CD4-positive, alpha-beta T cell treated with Interleukin-15 for 1 hour (primary cell): ENCODE data around the gene ATP10A.
"Not testable (repeated sequence)": the region's sequence is repeated elsewhere in the genome, so short reads cannot be mapped to it uniquely, and the experiment has no call there.

ENCODE experiments used
- DNase-seq: peaks from one replicate; pipeline ENCODE4 v3.0.0-alpha.2; 2020

The ATP10A gene

GRCh38 chr15:25641361-25641760 lies 221.8 kb downstream of the ATP10A start:
- no peak for DNase-seq

- DNase-seq = not testable (repeated sequence)
Measured at GRCh38 chr15:25640959-25641358, 222.2 kb downstream of the ATP10A start.

GRCh38 chr15:25640381-25640780 lies 222.7 kb downstream of the ATP10A start:
- DNase-seq = no peak

GRCh38 chr15:25636486-25636885 lies 226.6 kb downstream of the ATP10A start:
- not testable (repeated sequence) for DNase-seq

GRCh38 chr15:25635191-25635590 lies 227.9 kb downstream of the ATP10A start:
- no peak for DNase-seq

GRCh38 chr15:25633862-25634261 lies 229.3 kb downstream of the ATP10A start:
- DNase-seq = no peak

GRCh38 chr15:25631971-25632370 lies 231.2 kb downstream of the ATP10A start:
- DNase-seq = no peak
